ENCODE data around the gene ESYT3. TPM values are rescaled to one million over a fixed set of nuclear protein-coding genes. Genes with fewer than 3 reads are reported as not detected.

Gene ESYT3
- total and polyA plus RNA-seq, 2 of the 8 experiments (the other 6 are each of a cell fraction or from before 2014, with no cell fraction given): 4.4 to 7.3 TPM

GRCh38 chr3:138460536-138461205, 26.3 kb downstream of the ESYT3 start:
- Histone ChIP-seq H2AK5ac (ENCODE audit: low read depth, low read length) (no peak overlapping the region), H3K9ac (replicated peaks in 1 of 4; ENCODE audit: extremely low read depth in 1 of 4, low read depth in 3 of 4, low read length in 3 of 4) (no peak overlapping the region), H2AFZ (ENCODE audit: low read length) (no peak overlapping the region), H3K79me1 (ENCODE audit: low read depth, low read length) (no peaks in the 10 kb centered on the region), H3K36me3 (ENCODE audit: control insufficient read depth in 2 of 4, insufficient read depth in 4 of 4, low read length in 3 of 4) (no peaks in the 10 kb centered on the region; a peak in 1 of 8 replicates), H4K20me1 (replicated peaks in 1 of 2; ENCODE audit: control insufficient read depth in 1 of 2, insufficient read depth in 2 of 2, low read length in 2 of 2) (peaks cover 0 to 6% of the 10 kb centered on the region in 2 experiments), H3K23ac (ENCODE audit: insufficient read length) (no peak overlapping the region), H4K91ac (replicated peaks; ENCODE audit: insufficient read length, low read length) (no peak overlapping the region), H3K27ac (ENCODE audit: low read depth, low read length) (no peak overlapping the region), H3K4me2 (ENCODE audit: insufficient read depth in 1 of 2, low read depth in 2 of 2, low read length in 2 of 2) (no peak overlapping the region), H3K56ac (replicated peaks; ENCODE audit: insufficient read length, low read depth, low read length) (no peak overlapping the region), H2BK15ac (ENCODE audit: low read length) (no peak overlapping the region), H3K14ac (ENCODE audit: insufficient read length) (no peak overlapping the region), H2BK5ac (ENCODE audit: low read depth, low read length) (no peak overlapping the region; the same call in 1 of the 2 replicates), H4K5ac (ENCODE audit: insufficient read length, low read depth, low read length) (no peak overlapping the region), H3K9me3 (ENCODE audit: insufficient read depth in 2 of 2, low read depth in 1 of 2, low read length in 1 of 2) (no peaks in the 10 kb centered on the region; a peak in 1 of 4 replicates), H2BK120ac (replicated peaks; ENCODE audit: low read depth, low read length) (no peak overlapping the region), H2BK12ac (ENCODE audit: low read depth, low read length) (no peak overlapping the region), H3K27me3 (replicated peaks in 1 of 4; ENCODE audit: control insufficient read depth in 3 of 4, extremely low read depth in 1 of 4, insufficient read depth in 3 of 4, low read length in 3 of 4) (no peaks in the 10 kb centered on the region), H3K4me3 (ENCODE audit: extremely low read depth in 1 of 4, insufficient read depth in 2 of 4, low read depth in 3 of 4, low read length in 4 of 4) (no peak overlapping the region), H3K4ac (replicated peaks; ENCODE audit: insufficient read length, low read depth, low read length) (no peak overlapping the region), H3K18ac (ENCODE audit: extremely low read depth, low read length) (no peak overlapping the region), H3K79me2 (ENCODE audit: control insufficient read depth in 1 of 2, insufficient read depth in 2 of 2, low read length in 2 of 2) (no peaks in the 10 kb centered on the region), H3K4me1 (replicated peaks in 1 of 4; ENCODE audit: control insufficient read depth in 3 of 4, insufficient read depth in 4 of 4, low read length in 3 of 4) (no peaks in the 10 kb centered on the region), H4K8ac (ENCODE audit: extremely low read depth, insufficient read depth, low read length) (no peak overlapping the region), H2BK20ac (ENCODE audit: low read length) (no peak overlapping the region), H3K23me2 (ENCODE audit: low read depth, low read length) (no peaks in the 10 kb centered on the region)
- FAIRE-seq (no peak), DNase-seq (ENCODE audit: low read depth in 1 of 2, low spot score in 2 of 2) (peak in 1 of 2 experiments; percentile 36)
- ChIA-PET CTCF (ENCODE audit: partially characterized antibody) (interaction anchor here (0.6 to 3.7 kb wide), 16 partner anchors 10 to 463 kb away, joined by 3 to 21 read pairs (median 4); partner anchors contain the start of genes CEP70 and ESYT3), POLR2A (ENCODE audit: partially characterized antibody) (interaction anchor here (1.3 kb wide), 1 partner anchor 10 kb away, joined by 3 read pairs; no protein-coding TSS in a partner anchor)
- TF ChIP-seq EGR1 (IDR thresholded peaks at IDR 0.05; ENCODE audit: borderline replicate concordance, low read depth, low read length) (no peak), RFX5 (IDR thresholded peaks at IDR 0.05; ENCODE audit: borderline replicate concordance, low read depth, low read length) (no peak), HDAC2 (IDR thresholded peaks at IDR 0.05; ENCODE audit: borderline replicate concordance in 1 of 2, low read depth in 2 of 2, low read length in 2 of 2) (no peak), NANOG (IDR thresholded peaks at IDR 0.05; ENCODE audit: insufficient read depth, low read depth, low read length, poor library complexity, severe bottlenecking) (no peak), BCL11A (IDR thresholded peaks at IDR 0.05; ENCODE audit: low read depth in 2 of 2, low read length in 2 of 2) (no peak), MAX (IDR thresholded peaks at IDR 0.05) (no peak), NRF1 (IDR thresholded peaks at IDR 0.05; ENCODE audit: low read depth, low read length) (no peak), KDM5A (IDR thresholded peaks at IDR 0.05; ENCODE audit: low read length) (no peak), TBP (IDR thresholded peaks at IDR 0.05; ENCODE audit: low read depth, low read length) (no peak)
- 83% methylated on average over 8 of the region's 8 CpGs; no CpG with 5 or more reads in 1 of the 2 experiments for WGBS, 2 experiments (ENCODE audit: extremely low coverage in 1 of 2, insufficient coverage in 1 of 2, insufficient read length in 1 of 2, insufficient replicate concordance in 2 of 2, low coverage in 1 of 2, low lambda C conversion rate in 2 of 2, missing lambda C conversion rate in 1 of 2)

Measured in H1 (cell line).